NOMO-1 treated with DMSO at 0.1 percent for 48 hours (cell line): Measurements from ENCODE around the gene ZMYM4.

ENCODE experiments used
- DNase-seq: peaks from one replicate; lab custom pipeline; 2025; ENCODE audit not compliant: unreplicated experiment; lab: John Stamatoyannopoulos, UW

Gene ZMYM4

GRCh38 chr1:35274197-35274596 lies 5.7 kb downstream of the ZMYM4 start:
- no peak for DNase-seq

- DNase-seq, result peak; percentile 48
Observed at GRCh38 chr1:35278886-35279554, 10.5 kb downstream of the ZMYM4 start.

- DNase-seq, result peak; percentile 48
Observed at GRCh38 chr1:35279555-35279904, 11.0 kb downstream of the ZMYM4 start.

- DNase-seq, result no peak
Observed at GRCh38 chr1:35280006-35280405, 11.5 kb downstream of the ZMYM4 start.

- DNase-seq, result no peak
Observed at GRCh38 chr1:35281565-35281964, 13.1 kb downstream of the ZMYM4 start.

- no peak for DNase-seq
Observed at GRCh38 chr1:35282172-35282571, 13.7 kb downstream of the ZMYM4 start.

GRCh38 chr1:35284852-35285251 lies 16.3 kb downstream of the ZMYM4 start:
- DNase-seq, result no peak

GRCh38 chr1:35285771-35286606 lies 17.5 kb downstream of the ZMYM4 start:
- DNase-seq, result peak; percentile 33

- no peak for DNase-seq
Observed at GRCh38 chr1:35287807-35288640, 19.5 kb downstream of the ZMYM4 start.

GRCh38 chr1:35288761-35289160 lies 20.3 kb downstream of the ZMYM4 start:
- DNase-seq, result no peak

GRCh38 chr1:35290452-35290851 lies 21.9 kb downstream of the ZMYM4 start:
- DNase-seq, result no peak

GRCh38 chr1:35294809-35295208 lies 26.3 kb downstream of the ZMYM4 start:
- DNase-seq, result no peak

- DNase-seq, result no peak
Observed at GRCh38 chr1:35297886-35298285, 29.4 kb downstream of the ZMYM4 start.

GRCh38 chr1:35298464-35298863 lies 30.0 kb downstream of the ZMYM4 start:
- peak; percentile 47 for DNase-seq

- DNase-seq, result no peak
Observed at GRCh38 chr1:35300376-35300775, 31.9 kb downstream of the ZMYM4 start.

GRCh38 chr1:35301674-35302392 lies 33.3 kb downstream of the ZMYM4 start:
- DNase-seq, result no peak

- DNase-seq, result no peak
Observed at GRCh38 chr1:35305383-35305782, 36.9 kb downstream of the ZMYM4 start.

- DNase-seq, result no peak
Observed at GRCh38 chr1:35315649-35316048, 47.1 kb downstream of the ZMYM4 start.

- no peak for DNase-seq
Observed at GRCh38 chr1:35316264-35316663, 47.8 kb downstream of the ZMYM4 start.

GRCh38 chr1:35319988-35320713 lies 51.6 kb downstream of the ZMYM4 start:
- no peak for DNase-seq
